Vagina (tissue), 2 donors: Measurements from ENCODE around the gene QKI. TPM values are rescaled to one million over a fixed set of nuclear protein-coding genes. Genes with fewer than 3 reads are reported as not detected.

Experiments used
- DNase-seq, 2 donors: peaks; one replicate each; pipeline ENCODE4 v3.0.0-alpha.2; 2017; ENCODE audit errors: extremely low spot score in 2 of 2
- H3K27ac ChIP-seq: fragments of 200-600 bp; sonication (generic); one replicate; pipeline ENCODE4 v1.5.1; 2019
- H3K27me3 ChIP-seq: fragments of 200-600 bp; sonication (generic); one replicate; pipeline ENCODE4 v1.5.1; 2019
- H3K36me3 ChIP-seq, 2 donors: fragments of 200-600 bp; sonication (generic); one replicate each; pipeline ENCODE4 v1.5.1; 2017 to 2019
- H3K4me1 ChIP-seq: fragments of 200-600 bp; sonication (generic); one replicate; pipeline ENCODE4 v1.5.1; 2019
- H3K4me3 ChIP-seq, 2 donors: fragments of 200-600 bp; sonication (generic); 1 replicate in 1 of 2; 2 replicates in 1 of 2; pipeline ENCODE4 v1.5.1; 2016 to 2019
- H3K9me3 ChIP-seq: fragments of 200-600 bp; sonication (generic); one replicate; pipeline ENCODE4 v1.5.1; 2019
- POLR2A ChIP-seq, 2 donors: fragments of 450-650 bp; IDR thresholded peaks; one replicate each; pipeline ENCODE4 v1.6.1; 2017; ENCODE audit warnings: antibody characterized with exemption in 2 of 2, mild to moderate bottlenecking in 2 of 2, moderate library complexity in 2 of 2
- POLR2AphosphoS5 ChIP-seq, 2 donors: sonication (generic); formaldehyde crosslinking; IDR thresholded peaks; one replicate each; pipeline ENCODE4 v1.9.0; 2017; ENCODE audit warnings: antibody characterized with exemption in 2 of 2, mild to moderate bottlenecking in 2 of 2, low read depth in 1 of 2; ENCODE audit not compliant: insufficient read depth in 1 of 2
- intact Hi-C: fragments of 100-400 bp; cut with DNase I; formaldehyde crosslinking; loops from one replicate; pipeline ENCODE4 v1.15.1; 2023
- total RNA-seq: library from RNA; depleted of rRNA; stranded (reverse); fragments of >200 nt; gene quantifications from one replicate; pipeline ENCODE4 v1.2.3, GENCODE V29; 2016
- TF ChIP-seq, protein P1 (sequence below), 3 experiments: fragments of 450-650 bp in 2 of 3; fragments of 200-600 bp in 1 of 3; sonication (generic) in 1 of 3; IDR thresholded peaks; one replicate each; pipeline ENCODE4 v1.5.1; 2017 to 2019; ENCODE audit warnings: antibody characterized with exemption in 3 of 3, mild to moderate bottlenecking in 2 of 3, moderate library complexity in 2 of 3

Gene QKI
- total RNA-seq, 1 donor from 2014 or later: 142 TPM

DNA sequence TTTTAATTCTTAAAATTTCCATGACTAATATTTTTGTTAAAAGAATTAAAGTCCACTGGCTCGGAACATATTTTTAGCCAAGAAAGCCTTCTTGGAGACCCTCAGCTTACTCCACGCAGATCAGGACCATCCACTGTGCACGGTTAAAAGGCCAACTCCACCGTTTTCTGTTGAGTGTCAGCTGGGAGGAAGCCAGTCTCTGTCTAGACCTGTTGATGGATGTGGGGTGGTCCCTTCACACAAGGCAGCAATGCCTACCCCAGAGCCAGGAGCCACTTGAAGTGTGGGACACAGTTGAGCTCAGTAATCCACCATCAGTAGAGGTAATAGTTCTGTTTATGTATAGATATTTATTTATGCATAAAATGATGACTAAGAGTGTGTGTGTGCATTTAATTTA is 19.9 kb upstream of the QKI start:
- intact Hi-C loops: no loop called here
- no peak for TF ChIP-seq POLR2A (IDR thresholded peaks at IDR 0.05)
- no peak for TF ChIP-seq POLR2AphosphoS5 (IDR thresholded peaks at IDR 0.05; ENCODE audit: insufficient read depth in 1 of 2, low read depth in 1 of 2)
- TF ChIP-seq, protein P1, sequence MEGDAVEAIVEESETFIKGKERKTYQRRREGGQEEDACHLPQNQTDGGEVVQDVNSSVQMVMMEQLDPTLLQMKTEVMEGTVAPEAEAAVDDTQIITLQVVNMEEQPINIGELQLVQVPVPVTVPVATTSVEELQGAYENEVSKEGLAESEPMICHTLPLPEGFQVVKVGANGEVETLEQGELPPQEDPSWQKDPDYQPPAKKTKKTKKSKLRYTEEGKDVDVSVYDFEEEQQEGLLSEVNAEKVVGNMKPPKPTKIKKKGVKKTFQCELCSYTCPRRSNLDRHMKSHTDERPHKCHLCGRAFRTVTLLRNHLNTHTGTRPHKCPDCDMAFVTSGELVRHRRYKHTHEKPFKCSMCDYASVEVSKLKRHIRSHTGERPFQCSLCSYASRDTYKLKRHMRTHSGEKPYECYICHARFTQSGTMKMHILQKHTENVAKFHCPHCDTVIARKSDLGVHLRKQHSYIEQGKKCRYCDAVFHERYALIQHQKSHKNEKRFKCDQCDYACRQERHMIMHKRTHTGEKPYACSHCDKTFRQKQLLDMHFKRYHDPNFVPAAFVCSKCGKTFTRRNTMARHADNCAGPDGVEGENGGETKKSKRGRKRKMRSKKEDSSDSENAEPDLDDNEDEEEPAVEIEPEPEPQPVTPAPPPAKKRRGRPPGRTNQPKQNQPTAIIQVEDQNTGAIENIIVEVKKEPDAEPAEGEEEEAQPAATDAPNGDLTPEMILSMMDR (IDR thresholded peaks at IDR 0.05): no peak
- Histone ChIP-seq H3K27ac (no peak overlapping the region), H3K4me3 (no peak overlapping the region), H3K4me1 (peaks cover 21% of the 10 kb centered on the region), H3K9me3 (no peaks in the 10 kb centered on the region), H3K36me3 (no peaks in the 10 kb centered on the region), H3K27me3 (no peaks in the 10 kb centered on the region)
- DNase-seq: peak in 1 of 2 donors; percentile 72

DNA sequence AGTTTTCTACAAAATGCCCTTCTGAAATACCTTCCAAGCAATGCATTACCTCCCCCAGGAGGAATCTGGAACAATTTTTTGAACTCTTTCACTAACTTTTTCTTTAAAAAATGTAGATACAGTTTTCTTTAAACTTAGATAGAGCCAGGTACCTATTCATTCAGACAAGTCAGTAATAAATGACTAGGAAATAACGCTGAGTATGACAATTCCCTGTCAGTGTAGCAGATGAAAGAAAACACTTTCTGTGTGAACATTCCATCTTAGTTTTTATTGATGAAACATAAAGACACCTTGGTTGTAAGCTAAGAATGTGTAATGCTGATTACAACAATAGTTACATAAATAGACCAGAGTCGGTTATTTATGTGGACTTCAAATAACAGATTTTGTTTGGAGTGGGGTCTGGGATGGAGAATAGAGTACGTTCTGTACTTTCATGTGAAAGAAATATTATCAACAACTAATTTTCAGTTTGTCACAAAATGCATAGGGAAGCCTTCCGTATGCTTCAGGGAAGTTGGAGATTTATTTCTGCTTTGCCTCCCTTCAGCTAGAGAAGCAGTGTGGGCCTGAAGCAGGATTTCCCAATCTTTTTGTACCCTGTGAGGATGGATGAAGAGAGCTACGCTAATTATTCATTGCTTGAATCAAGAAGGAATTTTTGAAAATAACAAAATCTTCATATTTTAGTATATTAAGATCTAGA is 19.2 kb upstream of the QKI start:
- Histone ChIP-seq H3K9me3 (no peaks in the 10 kb centered on the region), H3K36me3 (no peaks in the 10 kb centered on the region), H3K27me3 (no peaks in the 10 kb centered on the region), H3K27ac (no peak overlapping the region), H3K4me3 (no peak overlapping the region), H3K4me1 (peaks cover 21% of the 10 kb centered on the region)
- intact Hi-C loops: no loop called here
- TF ChIP-seq POLR2AphosphoS5 (IDR thresholded peaks at IDR 0.05; ENCODE audit: insufficient read depth in 1 of 2, low read depth in 1 of 2) (no peak), POLR2A (IDR thresholded peaks at IDR 0.05) (no peak)
- TF ChIP-seq, protein P1 (IDR thresholded peaks at IDR 0.05): no peak
- DNase-seq: no peak

DNA sequence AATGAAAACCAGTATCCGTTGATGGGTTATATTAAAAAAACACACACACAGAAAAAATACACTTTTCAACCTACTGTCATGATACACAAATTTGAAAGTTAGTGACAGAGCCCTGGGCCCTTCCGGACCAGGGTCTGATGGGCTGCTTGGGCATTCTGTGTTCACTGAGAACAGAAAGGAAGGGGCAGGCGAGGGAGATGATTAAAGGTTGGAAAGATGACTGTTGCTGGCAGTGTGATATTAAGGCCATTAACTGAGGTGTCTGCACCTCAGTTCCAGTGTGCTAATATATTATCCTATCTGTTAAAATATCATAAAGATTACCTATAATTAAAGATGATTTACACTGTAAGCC is 18.7 kb upstream of the QKI start:
- DNase-seq: no peak
- Histone ChIP-seq H3K4me3 (no peak overlapping the region), H3K4me1 (peaks cover 21% of the 10 kb centered on the region), H3K27ac (no peak overlapping the region), H3K36me3 (no peaks in the 10 kb centered on the region), H3K27me3 (no peaks in the 10 kb centered on the region), H3K9me3 (no peaks in the 10 kb centered on the region)
- intact Hi-C loops: no loop called here
- TF ChIP-seq POLR2AphosphoS5 (IDR thresholded peaks at IDR 0.05; ENCODE audit: insufficient read depth in 1 of 2, low read depth in 1 of 2) (no peak), POLR2A (IDR thresholded peaks at IDR 0.05) (no peak)
- TF ChIP-seq, protein P1 (IDR thresholded peaks at IDR 0.05): no peak

DNA sequence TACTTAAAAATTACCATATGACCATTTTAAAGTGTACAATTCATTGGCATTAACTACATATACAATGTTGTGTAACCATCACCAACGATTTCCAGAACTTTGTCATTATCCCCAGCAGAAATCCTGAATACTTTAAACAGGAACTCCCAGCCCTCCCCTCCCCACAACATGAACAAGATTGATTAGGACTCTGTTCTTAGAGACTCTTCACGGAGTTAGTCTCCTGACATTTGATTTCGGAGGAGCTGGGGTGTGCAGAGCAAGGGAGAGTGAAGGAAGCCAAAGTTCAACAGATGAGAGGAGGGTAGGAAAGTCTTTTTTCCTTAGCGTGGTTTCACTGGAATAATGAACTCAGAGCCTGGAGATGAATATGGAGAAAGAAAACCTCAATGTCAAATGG is 17.2 kb upstream of the QKI start:
- Histone ChIP-seq H3K4me1 (peaks cover 13% of the 10 kb centered on the region), H3K4me3 (peak overlapping the region in 1 of 2 donors; percentile 33), H3K36me3 (no peaks in the 10 kb centered on the region), H3K9me3 (no peaks in the 10 kb centered on the region), H3K27me3 (no peaks in the 10 kb centered on the region), H3K27ac (no peak overlapping the region)
- no peak for TF ChIP-seq POLR2AphosphoS5 (IDR thresholded peaks at IDR 0.05; ENCODE audit: insufficient read depth in 1 of 2, low read depth in 1 of 2)
- no peak for TF ChIP-seq POLR2A (IDR thresholded peaks at IDR 0.05)
- TF ChIP-seq, protein P1 (IDR thresholded peaks at IDR 0.05): no peak
- intact Hi-C loops: no loop called here
- DNase-seq: no peak

DNA sequence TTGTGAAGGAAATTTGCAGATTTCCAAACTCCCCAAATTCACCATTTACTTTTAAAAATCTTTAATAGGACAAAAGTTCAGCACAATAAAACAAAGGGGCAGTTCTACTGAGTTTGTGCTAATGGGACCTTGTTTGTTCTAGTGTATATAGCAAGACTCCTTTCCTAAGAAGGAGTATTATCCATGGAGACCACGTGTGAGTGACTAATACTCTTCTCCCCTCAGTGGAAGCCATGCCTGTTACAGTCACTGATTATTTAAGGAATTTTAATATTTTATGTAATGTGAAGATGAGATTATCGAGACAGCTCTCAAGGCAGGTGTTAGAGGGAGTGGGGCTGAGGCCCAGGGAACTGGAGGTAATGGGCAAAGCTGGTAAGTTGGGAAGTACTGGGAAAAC is 16.4 kb upstream of the QKI start:
- Histone ChIP-seq H3K27me3 (no peaks in the 10 kb centered on the region), H3K36me3 (no peaks in the 10 kb centered on the region), H3K27ac (no peak overlapping the region), H3K9me3 (no peaks in the 10 kb centered on the region), H3K4me3 (no peak overlapping the region), H3K4me1 (peaks cover 12% of the 10 kb centered on the region)
- no peak for TF ChIP-seq POLR2A (IDR thresholded peaks at IDR 0.05)
- no peak for TF ChIP-seq POLR2AphosphoS5 (IDR thresholded peaks at IDR 0.05; ENCODE audit: insufficient read depth in 1 of 2, low read depth in 1 of 2)
- TF ChIP-seq, protein P1 (IDR thresholded peaks at IDR 0.05): no peak
- intact Hi-C loops: no loop called here
- no peak for DNase-seq
